ENCODE results near the gene SLC25A42. TPM values are rescaled to one million over a fixed set of nuclear protein-coding genes. Genes with fewer than 3 reads are reported as not detected.

Gene SLC25A42
- total RNA-seq, 1 experiment from 2014 or later = 4.5 TPM

DNA sequence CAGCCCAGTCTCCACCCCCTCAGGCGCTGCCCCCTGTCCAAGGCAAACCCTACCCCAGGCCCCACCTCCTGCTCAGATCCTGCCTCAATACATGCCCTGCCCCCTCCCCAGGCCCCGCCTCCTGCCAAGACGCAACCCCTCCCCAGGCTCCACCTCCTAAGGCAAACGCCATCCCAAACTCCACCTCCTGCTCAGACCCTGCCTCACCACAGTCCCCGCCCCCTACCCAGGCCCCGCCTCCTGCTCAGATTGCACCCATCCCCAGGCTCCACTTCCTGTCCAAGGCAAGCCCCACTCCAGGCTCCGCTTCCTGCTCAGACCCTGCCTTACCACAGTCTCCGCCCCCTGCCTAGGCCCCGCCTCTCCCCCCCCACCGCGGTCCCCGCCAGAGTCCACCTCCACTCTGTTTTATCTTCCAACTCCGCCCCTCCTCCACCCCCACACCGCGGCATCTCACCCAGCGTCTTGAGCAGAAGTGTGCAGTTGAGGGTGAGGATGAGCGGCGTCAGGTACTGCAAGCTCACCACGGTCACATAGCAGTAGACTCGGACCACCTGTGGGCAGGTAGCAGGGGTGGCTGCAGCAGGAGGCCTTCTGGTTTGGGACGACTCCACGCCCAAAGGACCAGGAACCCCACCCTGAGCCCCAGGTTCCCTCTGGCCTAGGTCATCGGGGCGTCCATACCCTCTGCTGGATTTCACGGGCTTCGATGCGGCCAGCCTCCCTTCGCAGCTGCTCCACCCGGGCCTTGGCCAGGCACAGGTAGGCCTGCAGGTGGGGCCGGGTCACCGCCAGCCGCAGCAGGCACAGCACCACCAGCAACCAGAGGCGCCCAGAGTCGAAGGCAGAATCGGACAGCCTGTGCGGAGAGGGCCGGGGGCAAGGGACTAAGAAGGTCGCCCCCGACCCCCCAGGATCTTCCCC is 56.8 kb downstream of the SLC25A42 start:
- DNase-seq = peak; percentile 85
- no peaks in the 10 kb centered on the region for H3K27me3 ChIP-seq (ENCODE audit: low read length)
- H3K36me3 ChIP-seq (ENCODE audit: insufficient read depth, low read length) = peaks cover 22% of the 10 kb centered on the region
- H3K27ac ChIP-seq (ENCODE audit: low read length) = no peak overlapping the region
- H3K9me3 ChIP-seq (ENCODE audit: low read length) = no peaks in the 10 kb centered on the region; the same call in 1 of the 2 replicates
- H3K4me3 ChIP-seq (ENCODE audit: low read length) = no peak overlapping the region
- H3K9ac ChIP-seq (ENCODE audit: low read length) = no peak overlapping the region
- H4K20me1 ChIP-seq (ENCODE audit: insufficient read depth, low read depth, low read length) = no peaks in the 10 kb centered on the region
- H3K4me2 ChIP-seq (ENCODE audit: low read depth, low read length, poor library complexity, severe bottlenecking) = no peak overlapping the region
- H3K4me1 ChIP-seq (ENCODE audit: low read length) = no peaks in the 10 kb centered on the region
- H3K9me2 ChIP-seq (replicated peaks; ENCODE audit: insufficient read depth, low read length) = no peaks in the 10 kb centered on the region
- H2AFZ ChIP-seq (ENCODE audit: low read length) = no peak overlapping the region
- no peaks in the 10 kb centered on the region for H3K79me2 ChIP-seq (ENCODE audit: low read length)

- no peak overlapping the region for H3K27ac ChIP-seq (ENCODE audit: low read length)
- no peak overlapping the region for H3K4me2 ChIP-seq (ENCODE audit: low read depth, low read length, poor library complexity, severe bottlenecking)
Observed at GRCh38 chr19:19121371-19121770, 57.6 kb downstream of the SLC25A42 start.

GRCh38 chr19:19122902-19123301 is 59.1 kb downstream of the SLC25A42 start:
- Histone ChIP-seq H3K27ac (ENCODE audit: low read length) (no peak overlapping the region), H2AFZ (ENCODE audit: low read length) (no peak overlapping the region), H3K79me2 (ENCODE audit: low read length) (no peaks in the 10 kb centered on the region), H3K4me3 (ENCODE audit: low read length) (no peak overlapping the region), H3K9ac (ENCODE audit: low read length) (no peak overlapping the region), H3K4me1 (ENCODE audit: low read length) (no peaks in the 10 kb centered on the region), H4K20me1 (ENCODE audit: insufficient read depth, low read depth, low read length) (no peaks in the 10 kb centered on the region), H3K9me3 (ENCODE audit: low read length) (no peaks in the 10 kb centered on the region; the same call in 1 of the 2 replicates), H3K9me2 (replicated peaks; ENCODE audit: insufficient read depth, low read length) (no peaks in the 10 kb centered on the region), H3K36me3 (ENCODE audit: insufficient read depth, low read length) (peaks cover 22% of the 10 kb centered on the region), H3K27me3 (ENCODE audit: low read length) (no peaks in the 10 kb centered on the region), H3K4me2 (ENCODE audit: low read depth, low read length, poor library complexity, severe bottlenecking) (no peak overlapping the region)
- no peak for DNase-seq

More at GRCh38 chr19:19121371-19121770, 57.6 kb downstream of the SLC25A42 start:
- no peaks in the 10 kb centered on the region for H3K79me2 ChIP-seq (ENCODE audit: low read length)
- H4K20me1 ChIP-seq (ENCODE audit: insufficient read depth, low read depth, low read length) = no peaks in the 10 kb centered on the region
- H3K4me1 ChIP-seq (ENCODE audit: low read length) = no peaks in the 10 kb centered on the region
- no peak overlapping the region for H3K4me3 ChIP-seq (ENCODE audit: low read length)
- no peaks in the 10 kb centered on the region for H3K27me3 ChIP-seq (ENCODE audit: low read length)
- no peaks in the 10 kb centered on the region for H3K9me2 ChIP-seq (replicated peaks; ENCODE audit: insufficient read depth, low read length)
- no peaks in the 10 kb centered on the region; the same call in 1 of the 2 replicates for H3K9me3 ChIP-seq (ENCODE audit: low read length)
- H2AFZ ChIP-seq (ENCODE audit: low read length) = no peak overlapping the region
- no peak for DNase-seq
- peaks cover 22% of the 10 kb centered on the region for H3K36me3 ChIP-seq (ENCODE audit: insufficient read depth, low read length)
- no peak overlapping the region for H3K9ac ChIP-seq (ENCODE audit: low read length)

GRCh38 chr19:19123386-19123785 is 59.6 kb downstream of the SLC25A42 start:
- H3K9me2 ChIP-seq (replicated peaks; ENCODE audit: insufficient read depth, low read length) = no peaks in the 10 kb centered on the region
- no peaks in the 10 kb centered on the region for H3K27me3 ChIP-seq (ENCODE audit: low read length)
- no peaks in the 10 kb centered on the region; the same call in 1 of the 2 replicates for H3K9me3 ChIP-seq (ENCODE audit: low read length)
- no peak overlapping the region for H3K9ac ChIP-seq (ENCODE audit: low read length)
- no peak for DNase-seq
- H4K20me1 ChIP-seq (ENCODE audit: insufficient read depth, low read depth, low read length) = no peaks in the 10 kb centered on the region
- peaks cover 22% of the 10 kb centered on the region for H3K36me3 ChIP-seq (ENCODE audit: insufficient read depth, low read length)
- H3K27ac ChIP-seq (ENCODE audit: low read length) = no peak overlapping the region
- no peaks in the 10 kb centered on the region for H3K79me2 ChIP-seq (ENCODE audit: low read length)
- H2AFZ ChIP-seq (ENCODE audit: low read length) = no peak overlapping the region
- no peak overlapping the region for H3K4me3 ChIP-seq (ENCODE audit: low read length)
- H3K4me1 ChIP-seq (ENCODE audit: low read length) = no peaks in the 10 kb centered on the region
- H3K4me2 ChIP-seq (ENCODE audit: low read depth, low read length, poor library complexity, severe bottlenecking) = no peak overlapping the region

DNA sequence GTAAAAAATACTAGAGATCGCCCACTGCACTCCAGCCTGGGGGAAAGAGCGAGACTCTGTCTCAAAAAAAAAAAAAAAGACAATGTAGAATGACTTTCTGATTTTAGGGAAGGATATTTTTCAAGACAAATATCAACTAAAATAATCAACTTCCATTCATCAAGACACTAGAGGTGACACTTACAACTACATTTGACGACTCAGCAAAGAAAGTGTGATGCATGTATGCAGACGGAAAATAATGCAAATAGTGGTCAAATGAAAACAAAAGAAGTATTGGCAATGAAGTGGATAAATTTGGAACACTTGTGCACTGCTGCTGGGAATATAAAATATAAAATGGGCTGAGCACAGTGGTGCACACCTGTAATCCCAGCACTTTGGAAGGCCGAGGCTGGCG is 62.3 kb downstream of the SLC25A42 start:
- Histone ChIP-seq H3K9ac (ENCODE audit: low read length) (no peak overlapping the region), H3K9me2 (replicated peaks; ENCODE audit: insufficient read depth, low read length) (no peaks in the 10 kb centered on the region), H3K36me3 (ENCODE audit: insufficient read depth, low read length) (peaks cover 17% of the 10 kb centered on the region), H2AFZ (ENCODE audit: low read length) (no peak overlapping the region), H3K4me2 (ENCODE audit: low read depth, low read length, poor library complexity, severe bottlenecking) (no peak overlapping the region), H3K4me3 (ENCODE audit: low read length) (no peak overlapping the region), H3K27me3 (ENCODE audit: low read length) (no peaks in the 10 kb centered on the region), H3K4me1 (ENCODE audit: low read length) (no peaks in the 10 kb centered on the region), H4K20me1 (ENCODE audit: insufficient read depth, low read depth, low read length) (no peaks in the 10 kb centered on the region), H3K9me3 (ENCODE audit: low read length) (no peaks in the 10 kb centered on the region; the same call in 1 of the 2 replicates), H3K27ac (ENCODE audit: low read length) (no peak overlapping the region), H3K79me2 (ENCODE audit: low read length) (no peaks in the 10 kb centered on the region)
- DNase-seq = no peak

- H3K4me2 ChIP-seq (ENCODE audit: low read depth, low read length, poor library complexity, severe bottlenecking) = no peak overlapping the region
- DNase-seq = no peak
- H3K9me2 ChIP-seq (replicated peaks; ENCODE audit: insufficient read depth, low read length) = no peaks in the 10 kb centered on the region
- H2AFZ ChIP-seq (ENCODE audit: low read length) = no peak overlapping the region
- H3K36me3 ChIP-seq (ENCODE audit: insufficient read depth, low read length) = peaks cover 16% of the 10 kb centered on the region
- peaks cover 3% of the 10 kb centered on the region for H3K4me1 ChIP-seq (ENCODE audit: low read length)
- H3K27ac ChIP-seq (ENCODE audit: low read length) = no peak overlapping the region
- no peak overlapping the region for H3K9ac ChIP-seq (ENCODE audit: low read length)
- no peaks in the 10 kb centered on the region for H3K27me3 ChIP-seq (ENCODE audit: low read length)
- no peak overlapping the region for H3K4me3 ChIP-seq (ENCODE audit: low read length)
- peaks cover 1% of the 10 kb centered on the region; the same call in 1 of the 2 replicates for H3K79me2 ChIP-seq (ENCODE audit: low read length)
- peaks cover 9% of the 10 kb centered on the region for H3K9me3 ChIP-seq (ENCODE audit: low read length)
- no peaks in the 10 kb centered on the region for H4K20me1 ChIP-seq (ENCODE audit: insufficient read depth, low read depth, low read length)
Observed at GRCh38 chr19:19131989-19132388, 68.2 kb downstream of the SLC25A42 start.

GRCh38 chr19:19132912-19133311 is 69.1 kb downstream of the SLC25A42 start:
- DNase-seq = no peak
- H3K27me3 ChIP-seq (ENCODE audit: low read length) = no peaks in the 10 kb centered on the region

GRCh38 chr19:19133985-19134384 is 70.2 kb downstream of the SLC25A42 start:
- H3K36me3 ChIP-seq (ENCODE audit: insufficient read depth, low read length) = peaks cover 16% of the 10 kb centered on the region
- no peak overlapping the region for H3K9ac ChIP-seq (ENCODE audit: low read length)
- no peaks in the 10 kb centered on the region for H3K9me2 ChIP-seq (replicated peaks; ENCODE audit: insufficient read depth, low read length)
- H2AFZ ChIP-seq (ENCODE audit: low read length) = no peak overlapping the region
- H3K27ac ChIP-seq (ENCODE audit: low read length) = no peak overlapping the region
- no peak for DNase-seq
- H3K4me2 ChIP-seq (ENCODE audit: low read depth, low read length, poor library complexity, severe bottlenecking) = no peak overlapping the region
- H3K27me3 ChIP-seq (ENCODE audit: low read length) = no peaks in the 10 kb centered on the region
- H3K4me3 ChIP-seq (ENCODE audit: low read length) = no peak overlapping the region
- no peaks in the 10 kb centered on the region for H4K20me1 ChIP-seq (ENCODE audit: insufficient read depth, low read depth, low read length)
- H3K4me1 ChIP-seq (ENCODE audit: low read length) = peaks cover 16% of the 10 kb centered on the region
- peaks cover 11% of the 10 kb centered on the region; the same call in 1 of the 2 replicates for H3K79me2 ChIP-seq (ENCODE audit: low read length)
- H3K9me3 ChIP-seq (ENCODE audit: low read length) = peaks cover 9% of the 10 kb centered on the region

More at GRCh38 chr19:19132912-19133311, 69.1 kb downstream of the SLC25A42 start:
- Histone ChIP-seq H3K36me3 (ENCODE audit: insufficient read depth, low read length) (peaks cover 16% of the 10 kb centered on the region), H4K20me1 (ENCODE audit: insufficient read depth, low read depth, low read length) (no peaks in the 10 kb centered on the region), H3K9ac (ENCODE audit: low read length) (no peak overlapping the region), H2AFZ (ENCODE audit: low read length) (no peak overlapping the region), H3K27ac (ENCODE audit: low read length) (no peak overlapping the region), H3K4me3 (ENCODE audit: low read length) (no peak overlapping the region), H3K4me1 (ENCODE audit: low read length) (peaks cover 13% of the 10 kb centered on the region), H3K4me2 (ENCODE audit: low read depth, low read length, poor library complexity, severe bottlenecking) (no peak overlapping the region), H3K9me2 (replicated peaks; ENCODE audit: insufficient read depth, low read length) (no peaks in the 10 kb centered on the region), H3K79me2 (ENCODE audit: low read length) (peaks cover 10% of the 10 kb centered on the region; the same call in 1 of the 2 replicates), H3K9me3 (ENCODE audit: low read length) (peaks cover 9% of the 10 kb centered on the region)
